GM21529 (cell line): ENCODE results near the gene NELFCD.
A peak's percentile ranks its signal among the peaks of the same experiment; 100 is the strongest.
"Not testable (repeated sequence)": the region's sequence is repeated elsewhere in the genome, so short reads cannot be mapped to it uniquely, and the experiment has no call there.

Source experiments
- ATAC-seq: cut with Tn5 transposase; IDR thresholded peaks from one replicate; pipeline ENCODE4 v1.9.1; 2021; ENCODE audit not compliant: unreplicated experiment

The NELFCD gene

GRCh38 chr20:59023616-59024015 lies 42.6 kb downstream of the NELFCD start:
- no peak for ATAC-seq

DNA sequence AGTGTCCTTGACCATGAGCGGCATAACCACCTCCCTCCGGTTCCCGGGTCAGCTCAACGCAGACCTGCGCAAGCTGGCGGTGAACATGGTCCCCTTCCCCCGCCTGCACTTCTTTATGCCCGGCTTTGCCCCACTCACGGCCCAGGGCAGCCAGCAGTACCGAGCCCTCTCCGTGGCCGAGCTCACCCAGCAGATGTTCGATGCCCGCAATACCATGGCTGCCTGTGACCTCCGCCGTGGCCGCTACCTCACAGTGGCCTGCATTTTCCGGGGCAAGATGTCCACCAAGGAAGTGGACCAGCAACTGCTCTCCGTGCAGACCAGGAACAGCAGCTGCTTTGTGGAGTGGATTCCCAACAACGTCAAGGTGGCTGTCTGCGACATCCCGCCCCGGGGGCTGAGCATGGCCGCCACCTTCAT lies 43.1 kb downstream of the NELFCD start:
- ATAC-seq: no peak

DNA sequence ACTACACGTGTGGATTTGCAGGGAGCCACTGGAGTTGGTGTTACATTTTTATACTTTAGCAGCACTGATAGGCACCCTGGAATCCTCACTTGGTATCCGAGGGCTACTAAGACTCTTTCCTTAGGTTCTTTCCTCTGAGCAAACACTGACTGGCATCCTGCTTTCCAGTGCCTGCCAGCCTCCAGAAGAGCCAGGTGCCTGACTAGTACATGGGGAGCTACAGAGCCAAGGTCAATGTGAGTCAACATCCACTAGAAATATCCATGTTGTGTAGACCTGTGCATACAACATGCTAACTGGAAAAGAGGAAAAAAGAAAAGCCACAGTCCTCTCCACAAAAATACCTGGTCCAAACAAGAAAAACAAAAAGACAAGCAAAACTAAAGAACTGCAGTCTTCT lies 44.0 kb downstream of the NELFCD start:
- ATAC-seq: no peak

DNA sequence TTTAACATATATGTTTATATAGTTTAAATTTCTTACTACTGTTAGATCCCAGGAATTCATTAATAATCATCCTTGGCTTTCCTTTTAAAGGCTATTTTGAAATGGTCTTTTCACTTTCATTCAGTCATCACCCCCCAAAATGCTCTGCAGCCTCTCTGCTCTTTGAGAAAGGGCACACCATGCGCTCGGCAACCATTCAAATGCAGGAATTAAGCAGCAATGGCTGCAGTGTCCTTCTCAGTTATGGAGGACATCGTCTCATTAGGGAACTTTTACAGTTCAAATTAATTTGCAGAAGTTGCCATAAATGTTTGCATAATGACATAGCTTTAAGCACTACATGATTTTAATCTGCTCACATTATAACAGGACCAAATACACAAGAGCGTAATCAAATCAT lies 44.5 kb downstream of the NELFCD start:
- ATAC-seq: no peak

DNA sequence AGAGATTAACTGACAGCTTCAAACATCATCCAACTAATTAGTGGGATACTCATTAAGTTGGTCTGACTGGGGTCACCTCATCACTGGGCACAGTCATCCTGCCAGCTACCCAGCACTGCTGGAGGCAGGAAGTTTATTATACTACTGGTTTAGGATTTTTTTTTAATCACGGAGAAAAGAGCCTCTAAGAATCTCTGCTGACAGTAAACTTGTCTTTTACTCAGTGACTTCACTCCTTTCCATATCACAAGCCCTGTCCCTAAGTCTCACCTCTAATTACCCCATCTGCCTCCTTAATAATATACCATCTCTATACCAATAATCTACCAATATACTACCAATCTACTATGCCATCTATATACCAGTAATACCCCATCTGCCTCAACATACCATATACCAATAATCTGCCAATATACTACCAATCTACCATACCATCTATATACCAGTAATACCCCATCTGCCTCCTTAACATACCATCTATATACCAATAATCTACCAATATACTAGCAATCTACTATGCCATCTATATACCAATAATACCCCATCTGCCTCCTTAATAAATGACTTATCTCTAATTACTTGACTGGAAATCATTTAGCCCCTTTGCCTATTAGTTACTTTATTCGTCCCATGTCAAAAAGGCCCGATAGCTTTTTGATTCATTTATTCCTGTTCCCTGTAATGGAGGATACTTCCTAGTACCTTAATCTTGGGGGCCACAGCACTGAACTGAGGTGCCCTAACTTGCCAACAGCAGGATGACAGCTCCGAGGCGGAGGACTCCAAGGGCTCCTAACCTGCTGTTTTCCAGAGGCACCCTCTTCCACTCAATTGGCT lies 46.1 kb downstream of the NELFCD start:
- no peak for ATAC-seq

- no peak for ATAC-seq
Observed at GRCh38 chr20:59027741-59028320, 46.8 kb downstream of the NELFCD start.

DNA sequence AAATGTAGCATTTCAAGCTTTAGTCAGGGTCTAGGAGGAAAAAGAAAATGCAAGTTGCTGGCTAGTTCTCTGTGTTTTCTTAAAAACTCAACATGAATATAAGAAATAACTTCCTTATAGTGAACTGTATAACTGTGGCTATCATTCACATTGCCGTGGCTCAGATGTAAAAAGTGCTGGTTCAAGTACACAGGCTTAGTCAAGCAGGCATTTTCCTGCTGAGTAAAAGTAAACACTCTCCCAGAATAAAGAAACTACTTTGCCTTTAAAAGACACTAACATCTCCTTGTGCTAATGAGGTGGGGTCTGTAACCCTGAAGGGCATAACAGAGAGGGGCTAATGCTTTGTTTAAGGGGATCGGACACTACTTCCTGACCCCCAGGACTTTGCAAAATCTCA lies 47.8 kb downstream of the NELFCD start:
- no peak for ATAC-seq

DNA sequence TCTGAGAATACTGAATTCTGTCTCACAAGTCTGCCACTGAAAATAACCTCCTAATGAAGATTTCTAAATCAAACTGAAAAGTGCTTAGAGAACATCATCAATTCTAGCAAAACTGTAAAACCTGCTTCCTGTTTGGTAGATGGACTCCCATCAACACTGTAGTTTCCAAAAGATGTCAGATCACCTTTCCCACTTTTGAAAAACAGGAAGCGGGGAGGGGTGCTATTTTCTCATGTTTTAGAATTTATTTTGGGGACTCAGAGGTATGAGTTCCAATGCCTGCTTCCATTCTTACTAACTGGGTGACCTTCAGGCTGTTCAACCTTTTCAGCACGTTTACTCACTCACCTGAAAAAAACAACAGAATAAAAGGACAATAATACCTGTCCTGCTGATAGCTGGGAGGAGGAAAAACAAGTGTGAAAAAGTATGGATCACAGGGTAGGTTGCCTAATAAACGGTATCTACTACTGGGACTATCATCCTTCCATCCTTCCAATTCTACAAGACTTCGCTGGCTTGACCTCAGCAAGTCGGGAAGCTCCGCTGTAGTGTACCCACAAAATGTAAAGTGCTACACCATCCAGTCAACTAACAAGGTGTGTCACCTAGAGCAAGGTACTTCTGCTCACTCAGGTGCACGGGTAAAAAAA lies 50.0 kb downstream of the NELFCD start:
- no peak for ATAC-seq

GRCh38 chr20:59031564-59032022 lies 50.5 kb downstream of the NELFCD start:
- no peak for ATAC-seq

- peak; percentile 93 for ATAC-seq
Observed at GRCh38 chr20:59032023-59032712, 51.1 kb downstream of the NELFCD start, which contains the start of gene ATP5F1E. ATP5F1E (minus strand) TSS chr20:59032335; CDS start chr20:59032251, 84 bp downstream.

DNA sequence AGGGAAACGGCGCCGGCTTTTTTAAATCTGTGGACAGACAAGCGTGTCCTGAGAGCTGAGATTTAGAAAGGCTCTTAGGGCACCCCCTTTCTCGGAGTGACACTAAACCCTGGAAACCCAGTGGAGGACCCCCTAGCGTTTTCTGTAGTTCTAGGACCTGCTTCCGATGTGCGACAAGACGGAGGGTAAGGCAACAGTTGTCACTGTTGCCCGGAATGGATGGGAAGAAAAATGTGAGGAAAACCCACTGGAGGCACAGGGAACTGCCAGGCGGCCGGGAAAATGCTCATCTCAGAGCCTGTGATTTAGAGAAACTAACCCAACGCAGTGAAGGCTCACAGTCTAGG lies 51.6 kb downstream of the NELFCD start:
- ATAC-seq: no peak

GRCh38 chr20:59033093-59033492 lies 52.0 kb downstream of the NELFCD start:
- no peak for ATAC-seq

GRCh38 chr20:59033616-59034165 lies 52.6 kb downstream of the NELFCD start:
- ATAC-seq: no peak

DNA sequence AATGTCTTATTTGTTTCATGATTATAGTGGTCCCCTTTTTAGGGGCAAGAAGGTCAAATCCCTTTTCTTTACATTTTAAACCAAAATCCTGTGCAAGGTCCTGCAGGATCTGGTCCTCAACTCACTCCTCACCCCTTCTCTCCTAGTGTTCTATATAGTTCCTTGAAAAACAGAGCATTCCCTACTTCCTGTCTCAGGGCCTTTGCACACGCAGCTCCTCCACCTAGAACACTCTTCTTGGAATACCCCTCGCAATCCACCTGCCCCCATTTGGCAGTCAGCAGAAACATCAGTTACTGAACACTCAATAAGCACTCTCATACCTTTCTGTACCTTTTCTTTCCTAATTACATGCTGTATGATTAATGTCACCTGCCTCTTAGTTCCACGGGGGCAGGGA lies 54.3 kb downstream of the NELFCD start:
- no peak for ATAC-seq

- ATAC-seq: no peak
Observed at GRCh38 chr20:59037386-59037785, 56.3 kb downstream of the NELFCD start.

DNA sequence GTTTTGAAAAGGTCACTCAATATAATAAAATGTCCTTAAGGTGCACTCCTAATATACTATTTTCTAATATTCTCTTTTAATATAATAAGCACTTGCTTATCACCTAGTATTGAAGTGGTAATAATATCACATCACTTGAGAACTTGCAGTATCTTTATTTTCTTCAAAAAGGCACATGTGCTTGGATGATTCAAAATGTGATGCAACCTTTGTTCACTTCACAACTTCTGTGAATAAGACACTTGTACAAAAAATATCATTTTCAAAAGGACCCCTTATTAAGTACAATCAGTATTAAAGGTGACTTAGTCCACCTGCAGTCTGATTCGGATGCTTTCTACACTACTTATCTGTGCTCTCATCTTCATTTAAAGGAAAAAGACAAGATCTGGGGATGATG lies 58.2 kb downstream of the NELFCD start:
- no peak for ATAC-seq

DNA sequence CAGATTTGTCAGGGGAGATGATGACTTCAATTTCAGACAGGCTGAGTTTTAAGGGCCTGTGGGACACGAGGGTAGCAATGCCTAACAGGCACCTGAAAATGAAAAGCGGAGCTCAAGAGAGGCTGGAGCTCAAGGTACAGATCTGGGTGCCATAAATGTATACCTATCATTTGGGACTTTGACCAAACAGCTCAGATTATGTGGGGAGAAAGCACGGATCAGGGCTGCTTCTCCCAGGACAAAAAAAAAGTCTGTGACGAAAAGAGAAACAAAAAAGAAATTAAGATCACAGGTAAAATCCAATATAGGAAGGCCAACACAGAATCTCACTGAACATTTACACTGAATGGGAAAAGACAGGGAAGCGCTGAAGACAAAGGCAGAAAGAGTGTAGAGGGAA lies 59.6 kb downstream of the NELFCD start:
- no peak for ATAC-seq

GRCh38 chr20:59041487-59041886 lies 60.4 kb downstream of the NELFCD start:
- ATAC-seq: not testable (repeated sequence)

DNA sequence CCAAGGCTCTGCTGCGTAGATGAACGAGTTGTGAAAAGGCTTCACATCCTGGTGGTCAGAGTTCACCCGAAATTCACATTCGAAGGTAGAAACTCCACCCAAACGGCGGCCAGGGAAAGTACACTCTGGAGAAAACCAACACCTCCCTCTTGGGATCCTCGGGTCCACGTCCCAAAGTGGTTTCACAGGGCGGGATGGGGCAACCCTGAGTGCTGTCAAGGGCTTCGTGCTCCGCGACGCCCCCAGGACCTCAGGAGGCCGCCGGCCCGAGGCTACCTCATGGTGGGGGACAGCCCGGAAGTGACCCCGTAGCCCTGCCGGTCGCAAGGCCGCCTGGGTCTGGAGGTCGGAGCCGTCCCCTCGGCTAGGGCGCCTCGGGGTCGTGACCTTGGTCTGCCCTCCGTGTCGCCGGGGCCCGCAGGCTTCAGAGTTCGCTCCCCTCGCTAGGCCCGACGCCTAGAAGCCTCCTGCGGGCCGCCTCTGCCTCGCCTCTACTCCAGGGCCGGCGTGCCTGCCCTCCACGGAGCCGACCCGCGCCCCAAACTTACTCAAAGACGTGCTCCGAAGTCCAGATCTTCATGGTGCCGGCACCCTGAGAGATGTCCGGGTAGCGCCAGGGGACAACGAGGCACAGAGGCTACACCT lies 61.2 kb downstream of the NELFCD start, which contains the start of gene PRELID3B:
TSS of gene PRELID3B (minus strand) at position 636 of the 645 bp plus-strand sequence. CDS start at position 580, 56 bp downstream.
- peak; percentile 35 for ATAC-seq
